B cell (primary cell): Measurements from ENCODE around the gene CXCR3. TPM values are rescaled to one million over a fixed set of nuclear protein-coding genes. Genes with fewer than 3 reads are reported as not detected.
"Not testable (repeated sequence)": the region's sequence is repeated elsewhere in the genome, so short reads cannot be mapped to it uniquely, and the experiment has no call there.

Experiments used
- ATAC-seq: fragments of 200-7000 bp; cut with Tn5 transposase; one replicate; pipeline ENCODE4 v1.10.0; 2021; ENCODE audit warnings: low read depth, mild to moderate bottlenecking, moderate number of reproducible peaks, moderate library complexity
- CTCF ChIA-PET: fragments of 350-600 bp; sonication (Branson Sonifier 250); formaldehyde crosslinking; loops from one replicate; lab custom pipeline; 2021; ENCODE audit warnings: antibody characterized with exemption, inconsistent platforms; lab: Charles Lee
- POLR2A ChIA-PET: fragments of 350-600 bp; sonication (Branson Sonifier 250); formaldehyde crosslinking; loops from one replicate; lab custom pipeline; 2021; ENCODE audit warnings: antibody characterized with exemption; lab: Charles Lee
- DNase-seq: peaks from one replicate; pipeline ENCODE4 v3.0.0; 2013
- H2AFZ ChIP-seq: 2 replicates; pipeline ENCODE4 v1.6.1; 2012; ENCODE audit warnings: mild to moderate bottlenecking, low read depth, low read length; ENCODE audit not compliant: insufficient read depth, poor library complexity, severe bottlenecking
- H3K27ac ChIP-seq, 2 donors: 1 replicate in 1 of 2; 2 replicates in 1 of 2; pipeline ENCODE4 v1.5.1; 2012 to 2013; ENCODE audit warnings: low read length in 2 of 2, mild to moderate bottlenecking in 2 of 2, moderate library complexity in 1 of 2
- H3K27me3 ChIP-seq, 4 experiments: fragments of 200-600 bp in 1 of 4; sonication (generic) in 1 of 4; replicated peaks in 1 of 4; 1 replicate in 2 of 4; 2 replicates in 2 of 4; pipeline versions ENCODE4 v1.6.1 to v1.7.0; 2013 to 2016; ENCODE audit warnings: low read length in 3 of 4, mild to moderate bottlenecking in 2 of 4, mixed read lengths in 1 of 4, moderate library complexity in 1 of 4; ENCODE audit not compliant: insufficient read depth in 4 of 4, control insufficient read depth in 3 of 4; ENCODE audit errors: control extremely low read depth in 1 of 4
- H3K36me3 ChIP-seq, 2 experiments: replicated peaks in 1 of 2; 1 replicate in 1 of 2; 2 replicates in 1 of 2; pipeline versions ENCODE4 v1.6.1 to v1.7.1; 2013; ENCODE audit warnings: low read length in 1 of 2; ENCODE audit not compliant: insufficient read depth in 2 of 2, control insufficient read depth in 1 of 2; ENCODE audit errors: control extremely low read depth in 1 of 2, extremely low read depth in 1 of 2
- H3K4me1 ChIP-seq, 2 donors: fragments of 200-600 bp in 1 of 2; sonication (generic) in 1 of 2; 1 replicate in 1 of 2; 2 replicates in 1 of 2; pipeline versions ENCODE4 v1.5.1 to v1.6.1; 2013 to 2017; ENCODE audit warnings: low read length in 2 of 2; ENCODE audit not compliant: control insufficient read depth in 2 of 2, insufficient read depth in 2 of 2
- H3K4me2 ChIP-seq: replicated peaks from 2 replicates; pipeline ENCODE3; 2012; ENCODE audit warnings: mild to moderate bottlenecking, low read depth, low read length; ENCODE audit not compliant: poor library complexity, severe bottlenecking
- H3K4me3 ChIP-seq, 5 experiments: fragments of 200-600 bp in 1 of 5; sonication (generic) in 1 of 5; 1 replicate in 3 of 5; 2 replicates in 2 of 5; pipeline versions ENCODE4 v1.5.1 to v1.7.0; 2011 to 2016; ENCODE audit warnings: low read length in 4 of 5, mild to moderate bottlenecking in 4 of 5, low read depth in 2 of 5, control low read depth in 1 of 5, moderate library complexity in 1 of 5; ENCODE audit not compliant: insufficient read depth in 1 of 5; ENCODE audit errors: control extremely low read depth in 1 of 5, extremely low read depth in 1 of 5
- H3K79me2 ChIP-seq: fragments of 200-600 bp; sonication (generic); one replicate; pipeline ENCODE4 v1.6.0; 2016; ENCODE audit warnings: low read length; ENCODE audit not compliant: control insufficient read depth, insufficient read depth
- H3K9ac ChIP-seq: fragments of 200-600 bp; sonication (generic); 2 replicates; pipeline ENCODE4 v1.6.1; 2017; ENCODE audit warnings: mild to moderate bottlenecking, low read length, moderate library complexity
- H3K9me3 ChIP-seq, 3 donors: one replicate each; pipeline versions ENCODE4 v1.6.1 to v1.7.1; 2013; ENCODE audit warnings: low read length in 2 of 3; ENCODE audit not compliant: control insufficient read depth in 2 of 3, insufficient read depth in 1 of 3; ENCODE audit errors: control extremely low read depth in 1 of 3
- H4K20me1 ChIP-seq: 2 replicates; pipeline ENCODE4 v1.6.0; 2012; ENCODE audit warnings: mild to moderate bottlenecking, low read length; ENCODE audit not compliant: insufficient read depth, control insufficient read depth, poor library complexity, severe bottlenecking
- H3K27ac Mint-ChIP-seq: one replicate; pipeline ENCODE4 v1.8.0; 2021; ENCODE audit warnings: mixed read lengths
- H3K27me3 Mint-ChIP-seq: one replicate; pipeline ENCODE4 v1.8.0; 2021; ENCODE audit warnings: mixed read lengths
- H3K4me1 Mint-ChIP-seq: one replicate; pipeline ENCODE4 v1.8.0; 2021; ENCODE audit warnings: mixed read lengths
- H3K4me3 Mint-ChIP-seq: one replicate; pipeline ENCODE4 v1.8.0; 2021; ENCODE audit warnings: mixed read lengths
- H3K9me3 Mint-ChIP-seq: one replicate; pipeline ENCODE4 v1.8.0; 2022; ENCODE audit warnings: mixed read lengths; ENCODE audit not compliant: insufficient read depth
- CTCF ChIP-seq: fragments of 200-600 bp; IDR thresholded peaks from one replicate; pipeline ENCODE4 v1.8.0; 2022; ENCODE audit warnings: antibody characterized with exemption, mild to moderate bottlenecking
- EZH2 ChIP-seq: IDR thresholded peaks from 2 replicates; pipeline ENCODE4 v1.6.1; 2012; ENCODE audit warnings: borderline replicate concordance, low read depth, mild to moderate bottlenecking, moderate library complexity, low read length; ENCODE audit not compliant: insufficient read depth, poor library complexity, severe bottlenecking
- WGBS: methylation state at CpG from one replicate; pipeline ENCODE4 v1.1.5; 2013; ENCODE audit warnings: missing lambda C conversion rate; ENCODE audit not compliant: insufficient coverage; 5-methylcytosine and 5-hydroxymethylcytosine counted together
- intact Hi-C: fragments of 100-400 bp; cut with micrococcal nuclease; formaldehyde crosslinking; loops from one replicate; pipeline ENCODE4 v1.10.0; 2022
- polyA plus RNA-seq: library from polyadenylated mRNA; depleted of rRNA; stranded (reverse); fragments of >200 nt; gene quantifications from 2 replicates; pipeline ENCODE4 v1.2.3, GENCODE V29; 2012
- total RNA-seq, 2 donors: library from RNA; stranded (reverse); fragments of 120-200 nt in 1 of 2; gene quantifications; 1 replicate in 1 of 2; 2 replicates in 1 of 2; pipeline versions ENCODE4 v1.2.3 to v1.2.4, GENCODE V29; 2013 to 2022

The CXCR3 gene
- total and polyA plus RNA-seq, 2 donors (not counting 1 experiment from before 2014, with no cell fraction given) = 6.9 to 8.7 TPM

DNA sequence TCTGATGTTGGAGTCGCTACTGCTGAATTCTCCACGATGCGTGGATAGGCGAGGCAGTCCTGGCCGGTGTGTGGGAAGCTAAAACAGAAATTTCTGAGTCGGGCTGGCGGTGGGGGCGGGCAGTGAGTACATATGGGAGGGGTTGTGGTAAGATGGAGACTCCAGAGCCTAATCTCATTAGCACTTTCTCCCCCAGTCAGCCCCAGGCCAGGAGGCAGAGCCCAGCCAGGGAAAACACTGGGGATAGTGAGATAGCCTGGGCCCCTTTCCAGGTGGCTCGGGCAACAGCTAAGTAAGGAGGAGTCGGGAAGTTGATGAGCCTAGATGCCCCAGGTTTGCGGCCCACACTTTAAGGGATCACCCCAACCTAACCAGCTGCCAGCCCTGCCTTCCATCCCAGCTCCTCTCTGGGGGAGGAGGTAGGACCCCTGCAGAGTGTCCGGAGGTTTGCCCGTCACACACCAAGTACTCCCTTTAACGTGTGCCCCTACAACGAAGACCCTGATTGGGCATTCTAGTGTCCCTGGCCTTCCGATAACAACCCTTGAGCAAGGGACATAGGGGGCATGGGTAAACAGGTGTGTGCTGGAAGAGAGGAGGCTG is 46.7 kb upstream of the CXCR3 start:
- Histone ChIP-seq H3K4me2 (no peak overlapping the region), H3K36me3 (no peaks in the 10 kb centered on the region), H3K27me3 (no peaks in the 10 kb centered on the region), H3K9ac (no peak overlapping the region), H3K79me2 (no peaks in the 10 kb centered on the region), H3K9me3 (no peaks in the 10 kb centered on the region), H3K4me1 (peaks cover 0 to 3% of the 10 kb centered on the region in 2 donors), H2AFZ (no peak overlapping the region), H3K4me3 (no peak overlapping the region), H4K20me1 (no peaks in the 10 kb centered on the region), H3K27ac (no peak overlapping the region)
- intact Hi-C loops = no loop called here
- Mint-ChIP-seq H3K4me3 (no peak overlapping the region), H3K4me1 (peaks cover 10% of the 10 kb centered on the region), H3K9me3 (no peaks in the 10 kb centered on the region), H3K27ac (no peak overlapping the region), H3K27me3 (no peaks in the 10 kb centered on the region)
- WGBS = 100% methylated on average over 1 of the region's 16 CpGs
- ChIA-PET CTCF (no interaction called here), POLR2A (no interaction called here)
- DNase-seq (no peak), ATAC-seq (no peak)
- TF ChIP-seq CTCF (no peak), EZH2 (no peak)

DNA sequence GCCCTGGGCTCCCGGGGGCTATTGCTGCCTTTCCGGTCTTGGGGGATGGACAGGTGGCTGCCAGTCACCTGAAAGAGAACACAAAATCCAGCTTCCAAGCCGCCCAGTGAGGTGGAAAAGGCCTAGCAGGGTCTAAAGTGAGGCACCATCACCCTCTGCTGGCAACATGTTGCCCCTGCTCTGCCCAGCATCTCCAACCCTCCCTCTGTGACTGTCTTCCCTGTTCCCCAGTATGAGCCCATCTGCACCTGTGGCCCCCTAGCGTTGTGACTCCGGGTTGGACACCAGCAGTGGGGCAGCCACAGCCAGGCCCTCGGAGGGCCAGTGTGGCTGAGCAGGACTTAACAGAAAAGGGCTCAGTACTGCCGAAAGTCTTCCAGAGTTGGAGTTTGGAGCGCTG is 45.9 kb upstream of the CXCR3 start:
- H3K79me2 ChIP-seq, H3K9ac ChIP-seq, POLR2A ChIA-PET, CTCF ChIA-PET, H3K27me3 ChIP-seq, H4K20me1 ChIP-seq, DNase-seq, H3K36me3 ChIP-seq, H2AFZ ChIP-seq, H3K27ac Mint-ChIP-seq, intact Hi-C loops, H3K27me3 Mint-ChIP-seq, H3K4me1 ChIP-seq, H3K4me3 ChIP-seq, H3K27ac ChIP-seq, H3K9me3 Mint-ChIP-seq, H3K4me2 ChIP-seq, H3K4me3 Mint-ChIP-seq, H3K4me1 Mint-ChIP-seq, ATAC-seq, H3K9me3 ChIP-seq: not testable (repeated sequence)
- 76% methylated on average over 3 of the region's 8 CpGs for WGBS

DNA sequence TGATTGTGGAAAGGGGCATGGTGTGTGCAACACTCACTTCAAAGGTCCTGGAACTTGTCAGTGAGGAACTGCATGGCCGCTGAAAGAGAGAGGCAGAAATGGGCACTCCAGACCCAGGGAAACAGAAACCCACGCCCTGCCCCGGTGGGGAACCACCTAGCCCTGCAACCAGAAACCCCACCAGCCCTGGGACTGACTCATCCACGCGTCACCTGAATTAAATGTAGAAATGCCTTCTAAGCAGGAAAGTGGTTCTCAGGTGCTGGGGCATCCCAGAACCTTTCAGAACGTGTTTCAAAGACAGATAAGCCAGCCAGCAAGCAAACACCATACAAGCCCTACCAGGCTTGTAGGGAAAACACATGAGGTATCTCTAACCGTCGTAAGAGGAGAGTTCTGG is 44.9 kb upstream of the CXCR3 start:
- H3K4me3 Mint-ChIP-seq, H3K4me3 ChIP-seq, H3K4me2 ChIP-seq, H3K9ac ChIP-seq, H3K27ac Mint-ChIP-seq, H3K4me1 Mint-ChIP-seq, intact Hi-C loops, H3K4me1 ChIP-seq, CTCF ChIA-PET, H3K79me2 ChIP-seq, H3K9me3 ChIP-seq, H3K27ac ChIP-seq, H3K27me3 Mint-ChIP-seq, H3K27me3 ChIP-seq, H2AFZ ChIP-seq, H3K9me3 Mint-ChIP-seq, POLR2A ChIA-PET, H4K20me1 ChIP-seq, H3K36me3 ChIP-seq, ATAC-seq, DNase-seq: not testable (repeated sequence)
- whole genome bisulfite sequencing = 100% methylated on average over 2 of the region's 8 CpGs
